ENCODE results near the gene SARM1.

SARM1 gene

DNA sequence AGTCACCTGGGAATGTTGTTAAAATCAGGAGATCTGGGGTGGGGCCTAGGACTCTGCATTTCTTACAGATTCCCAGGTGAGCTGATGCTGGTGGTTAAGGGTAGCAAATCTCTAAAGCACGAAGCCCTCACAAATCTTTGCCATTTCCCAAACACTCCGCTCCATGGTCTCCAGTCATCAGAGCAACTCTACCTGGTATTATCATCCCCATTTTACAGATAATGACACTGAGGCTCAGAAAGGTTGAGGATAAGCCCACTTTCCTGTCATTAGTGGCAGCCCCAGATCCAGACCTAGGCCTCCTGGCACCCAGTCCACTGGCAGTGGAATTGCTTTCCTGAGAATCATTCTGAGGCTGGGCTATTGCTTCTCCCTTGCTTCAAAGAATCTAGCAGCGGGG lies 25.8 kb downstream of the SARM1 start:
- TF ChIP-seq ZFP3 (CRISPR knock-in tag; IDR thresholded peaks at IDR 0.05) = no peak
- TF ChIP-seq CSDC2 (CRISPR knock-in tag; IDR thresholded peaks at IDR 0.05) = no peak
- TF ChIP-seq TOX (CRISPR knock-in tag; IDR thresholded peaks at IDR 0.05; ENCODE audit: borderline replicate concordance) = no peak
- no peak for TF ChIP-seq ZNF8 (CRISPR knock-in tag; IDR thresholded peaks at IDR 0.05)
- TF ChIP-seq ZC3H10 (CRISPR knock-in tag; IDR thresholded peaks at IDR 0.05) = no peak
- TF ChIP-seq ZNF70 (CRISPR knock-in tag; IDR thresholded peaks at IDR 0.05) = no peak
- TF ChIP-seq ZNF565 (CRISPR knock-in tag; conservative IDR thresholded peaks at IDR 0.05; ENCODE audit: low read depth) = no peak
- TF ChIP-seq ARNTL (CRISPR knock-in tag; IDR thresholded peaks at IDR 0.05; ENCODE audit: borderline replicate concordance, low read depth) = no peak
- no peak for TF ChIP-seq CSRNP3 (CRISPR knock-in tag; IDR thresholded peaks at IDR 0.05)
- TF ChIP-seq POU6F1 (CRISPR knock-in tag; IDR thresholded peaks at IDR 0.05; ENCODE audit: borderline replicate concordance, low read depth) = no peak
- no peak for TF ChIP-seq TCF4 (CRISPR knock-in tag; IDR thresholded peaks at IDR 0.05; ENCODE audit: borderline replicate concordance)
- TF ChIP-seq CREB5 (CRISPR knock-in tag; IDR thresholded peaks at IDR 0.05; ENCODE audit: low read depth) = no peak
- TF ChIP-seq TSHZ2 (CRISPR knock-in tag; IDR thresholded peaks at IDR 0.05) = no peak
- TF ChIP-seq ZFP30 (CRISPR knock-in tag; IDR thresholded peaks at IDR 0.05) = no peak
- no peak for TF ChIP-seq BACH2 (CRISPR knock-in tag; IDR thresholded peaks at IDR 0.05; ENCODE audit: borderline replicate concordance)
- no peak for TF ChIP-seq SNAI2 (CRISPR knock-in tag; IDR thresholded peaks at IDR 0.05)
- no peak for TF ChIP-seq ISL1 (CRISPR knock-in tag; IDR thresholded peaks at IDR 0.05)
- no peak for TF ChIP-seq OSR1 (CRISPR knock-in tag; IDR thresholded peaks at IDR 0.05)
- no peak for TF ChIP-seq GLIS3 (CRISPR knock-in tag; IDR thresholded peaks at IDR 0.05)
- no peak for TF ChIP-seq RARB (CRISPR knock-in tag; IDR thresholded peaks at IDR 0.05)
- no peak for ATAC-seq

GRCh38 chr17:28397687-28398279 lies 26.3 kb downstream of the SARM1 start:
- TF ChIP-seq CREB5 (CRISPR knock-in tag; IDR thresholded peaks at IDR 0.05; ENCODE audit: low read depth) (no peak), ISL1 (CRISPR knock-in tag; IDR thresholded peaks at IDR 0.05) (no peak), CSRNP3 (CRISPR knock-in tag; IDR thresholded peaks at IDR 0.05) (no peak), RARB (CRISPR knock-in tag; IDR thresholded peaks at IDR 0.05) (no peak), ZNF565 (CRISPR knock-in tag; conservative IDR thresholded peaks at IDR 0.05; ENCODE audit: low read depth) (no peak), GLIS3 (CRISPR knock-in tag; IDR thresholded peaks at IDR 0.05) (no peak), ZNF8 (CRISPR knock-in tag; IDR thresholded peaks at IDR 0.05) (no peak), ZC3H10 (CRISPR knock-in tag; IDR thresholded peaks at IDR 0.05) (no peak), ZNF70 (CRISPR knock-in tag; IDR thresholded peaks at IDR 0.05) (no peak), PPARA (CRISPR knock-in tag; IDR thresholded peaks at IDR 0.05; ENCODE audit: borderline replicate concordance) (no peak), BACH2 (CRISPR knock-in tag; IDR thresholded peaks at IDR 0.05; ENCODE audit: borderline replicate concordance) (no peak), OSR1 (CRISPR knock-in tag; IDR thresholded peaks at IDR 0.05) (no peak), TOX (CRISPR knock-in tag; IDR thresholded peaks at IDR 0.05; ENCODE audit: borderline replicate concordance) (no peak), ARNTL (CRISPR knock-in tag; IDR thresholded peaks at IDR 0.05; ENCODE audit: borderline replicate concordance, low read depth) (no peak), POU6F1 (CRISPR knock-in tag; IDR thresholded peaks at IDR 0.05; ENCODE audit: borderline replicate concordance, low read depth) (no peak), TCF4 (CRISPR knock-in tag; IDR thresholded peaks at IDR 0.05; ENCODE audit: borderline replicate concordance) (no peak)
- TF ChIP-seq, protein P1, sequence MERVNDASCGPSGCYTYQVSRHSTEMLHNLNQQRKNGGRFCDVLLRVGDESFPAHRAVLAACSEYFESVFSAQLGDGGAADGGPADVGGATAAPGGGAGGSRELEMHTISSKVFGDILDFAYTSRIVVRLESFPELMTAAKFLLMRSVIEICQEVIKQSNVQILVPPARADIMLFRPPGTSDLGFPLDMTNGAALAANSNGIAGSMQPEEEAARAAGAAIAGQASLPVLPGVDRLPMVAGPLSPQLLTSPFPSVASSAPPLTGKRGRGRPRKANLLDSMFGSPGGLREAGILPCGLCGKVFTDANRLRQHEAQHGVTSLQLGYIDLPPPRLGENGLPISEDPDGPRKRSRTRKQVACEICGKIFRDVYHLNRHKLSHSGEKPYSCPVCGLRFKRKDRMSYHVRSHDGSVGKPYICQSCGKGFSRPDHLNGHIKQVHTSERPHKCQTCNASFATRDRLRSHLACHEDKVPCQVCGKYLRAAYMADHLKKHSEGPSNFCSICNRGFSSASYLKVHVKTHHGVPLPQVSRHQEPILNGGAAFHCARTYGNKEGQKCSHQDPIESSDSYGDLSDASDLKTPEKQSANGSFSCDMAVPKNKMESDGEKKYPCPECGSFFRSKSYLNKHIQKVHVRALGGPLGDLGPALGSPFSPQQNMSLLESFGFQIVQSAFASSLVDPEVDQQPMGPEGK (CRISPR knock-in tag; IDR thresholded peaks at IDR 0.05; ENCODE audit: borderline replicate concordance) = no peak
- no peak for ATAC-seq

Data from SK-N-SH treated with all-trans-retinoic acid at 6 μM for 48 hours (cell line).